PC-3 (cell line): ENCODE measurements around the gene FRAT2.

ENCODE experiments used
- CTCF ChIP-seq: fragments of 300-600 bp; sonication (generic); conservative IDR thresholded peaks from 2 replicates; pipeline ENCODE4 v1.5.1; 2017; ENCODE audit warnings: antibody characterized with exemption, low read depth, mild to moderate bottlenecking, low read length
- EZH2 ChIP-seq: fragments of 300-600 bp; sonication (generic); IDR thresholded peaks from one replicate; pipeline ENCODE4 v1.6.1; 2017; ENCODE audit warnings: antibody characterized with exemption, mild to moderate bottlenecking, low read length; ENCODE audit not compliant: unreplicated experiment

- TF ChIP-seq CTCF (no peak), EZH2 (no peak)
These were observed 36.8 kb downstream of the FRAT2 start for GRCh38 chr10:97297556-97298222.
